C4-2B (cell line): Measurements from ENCODE around the gene RFTN1.

ENCODE experiments used
- ZFX ChIP-seq: fragments of 450-650 bp; IDR thresholded peaks from 2 replicates; pipeline ENCODE4 v1.6.1; 2017
- TF ChIP-seq, protein P1 (sequence below): fragments of 450-650 bp; conservative IDR thresholded peaks from 2 replicates; pipeline ENCODE4 v1.5.1; 2017; ENCODE audit warnings: mild to moderate bottlenecking

DNA sequence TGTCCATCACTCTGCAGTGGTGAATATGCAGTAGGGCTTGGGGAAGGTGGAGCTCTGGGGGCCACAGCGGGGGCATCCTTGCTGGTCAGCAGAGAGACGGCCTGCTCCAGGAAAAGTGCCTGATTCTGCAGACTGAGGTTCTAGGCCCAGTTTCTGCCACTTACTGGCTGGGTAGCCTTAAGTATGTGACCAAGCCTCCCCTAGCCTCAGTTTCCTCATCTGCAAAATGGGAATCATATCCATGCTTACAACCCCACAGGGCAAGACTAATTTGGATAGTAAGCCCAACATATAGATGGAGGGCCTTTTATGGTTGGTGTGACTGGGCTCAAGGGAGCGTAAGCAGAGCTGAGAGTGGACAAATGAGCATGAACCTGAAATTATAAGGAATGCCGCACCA, 187.6 kb downstream of the RFTN1 start:
- TF ChIP-seq, protein P1, sequence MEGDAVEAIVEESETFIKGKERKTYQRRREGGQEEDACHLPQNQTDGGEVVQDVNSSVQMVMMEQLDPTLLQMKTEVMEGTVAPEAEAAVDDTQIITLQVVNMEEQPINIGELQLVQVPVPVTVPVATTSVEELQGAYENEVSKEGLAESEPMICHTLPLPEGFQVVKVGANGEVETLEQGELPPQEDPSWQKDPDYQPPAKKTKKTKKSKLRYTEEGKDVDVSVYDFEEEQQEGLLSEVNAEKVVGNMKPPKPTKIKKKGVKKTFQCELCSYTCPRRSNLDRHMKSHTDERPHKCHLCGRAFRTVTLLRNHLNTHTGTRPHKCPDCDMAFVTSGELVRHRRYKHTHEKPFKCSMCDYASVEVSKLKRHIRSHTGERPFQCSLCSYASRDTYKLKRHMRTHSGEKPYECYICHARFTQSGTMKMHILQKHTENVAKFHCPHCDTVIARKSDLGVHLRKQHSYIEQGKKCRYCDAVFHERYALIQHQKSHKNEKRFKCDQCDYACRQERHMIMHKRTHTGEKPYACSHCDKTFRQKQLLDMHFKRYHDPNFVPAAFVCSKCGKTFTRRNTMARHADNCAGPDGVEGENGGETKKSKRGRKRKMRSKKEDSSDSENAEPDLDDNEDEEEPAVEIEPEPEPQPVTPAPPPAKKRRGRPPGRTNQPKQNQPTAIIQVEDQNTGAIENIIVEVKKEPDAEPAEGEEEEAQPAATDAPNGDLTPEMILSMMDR = no peak
- no peak for TF ChIP-seq ZFX
